Mesangial cell (primary cell): ENCODE results near the gene MBTD1. TPM values are rescaled to one million over a fixed set of nuclear protein-coding genes. Genes with fewer than 3 reads are reported as not detected.

Experiments
- total RNA-seq: library from RNA; depleted of rRNA; stranded (reverse); fragments of >200 nt; gene quantifications from 2 replicates; pipeline ENCODE4 v1.2.3, GENCODE V29; 2015

Gene MBTD1
- total RNA-seq = 2.3 and 6.2 TPM in 2 replicates

GRCh38 chr17:51259564-51260236 lies at the start of gene MBTD1:
Gene MBTD1, minus strand, starts transcription at chr17:51260049. Its CDS starts 34,888 bp downstream, at chr17:51225161.

DNA sequence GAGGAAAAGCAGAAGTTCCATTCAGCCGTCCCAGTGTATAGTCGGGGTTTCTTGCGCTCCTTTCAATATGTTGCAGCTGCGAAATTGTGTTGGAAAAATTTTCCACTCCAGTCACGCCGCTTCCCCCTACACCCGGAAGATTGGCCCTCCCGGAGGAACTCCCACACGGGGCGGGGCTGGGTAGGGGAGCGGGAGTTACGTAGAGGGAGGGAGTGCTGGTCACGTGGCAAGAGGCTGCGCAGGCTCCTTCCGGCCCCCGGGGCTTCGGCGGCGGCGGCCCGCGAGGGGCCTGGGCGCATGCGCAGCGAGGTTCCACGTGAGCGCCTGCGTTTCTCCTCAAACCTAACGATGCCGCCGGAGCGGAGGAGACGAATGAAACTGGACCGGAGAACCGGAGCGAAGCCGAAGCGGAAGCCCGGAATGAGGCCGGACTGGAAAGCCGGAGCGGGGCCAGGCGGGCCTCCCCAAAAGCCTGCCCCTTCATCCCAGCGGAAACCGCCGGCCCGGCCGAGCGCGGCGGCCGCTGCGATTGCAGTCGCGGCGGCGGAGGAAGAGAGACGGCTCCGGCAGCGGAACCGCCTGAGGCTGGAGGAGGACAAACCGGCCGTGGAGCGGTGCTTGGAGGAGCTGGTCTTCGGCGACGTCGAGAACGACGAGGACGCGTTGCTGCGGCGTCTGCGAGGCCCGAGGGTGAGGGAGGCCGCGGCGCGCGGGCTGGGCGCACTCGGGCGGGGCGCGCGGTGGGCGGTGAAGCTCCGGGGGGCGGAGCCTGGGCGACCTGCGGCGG lies 581 bp upstream of the MBTD1 start, which contains the start of gene UTP18:
UTP18 (plus strand) TSS at position 310 of the 787 bp plus-strand sequence; CDS start at position 349, 39 bp downstream.

GRCh38 chr17:51166198-51166986 lies 93.5 kb downstream of the MBTD1 start, which contains the start of gene NME2:
Gene NME2, plus strand, starts transcription at chr17:51166411. Its CDS starts 420 bp downstream, at chr17:51166831.

DNA sequence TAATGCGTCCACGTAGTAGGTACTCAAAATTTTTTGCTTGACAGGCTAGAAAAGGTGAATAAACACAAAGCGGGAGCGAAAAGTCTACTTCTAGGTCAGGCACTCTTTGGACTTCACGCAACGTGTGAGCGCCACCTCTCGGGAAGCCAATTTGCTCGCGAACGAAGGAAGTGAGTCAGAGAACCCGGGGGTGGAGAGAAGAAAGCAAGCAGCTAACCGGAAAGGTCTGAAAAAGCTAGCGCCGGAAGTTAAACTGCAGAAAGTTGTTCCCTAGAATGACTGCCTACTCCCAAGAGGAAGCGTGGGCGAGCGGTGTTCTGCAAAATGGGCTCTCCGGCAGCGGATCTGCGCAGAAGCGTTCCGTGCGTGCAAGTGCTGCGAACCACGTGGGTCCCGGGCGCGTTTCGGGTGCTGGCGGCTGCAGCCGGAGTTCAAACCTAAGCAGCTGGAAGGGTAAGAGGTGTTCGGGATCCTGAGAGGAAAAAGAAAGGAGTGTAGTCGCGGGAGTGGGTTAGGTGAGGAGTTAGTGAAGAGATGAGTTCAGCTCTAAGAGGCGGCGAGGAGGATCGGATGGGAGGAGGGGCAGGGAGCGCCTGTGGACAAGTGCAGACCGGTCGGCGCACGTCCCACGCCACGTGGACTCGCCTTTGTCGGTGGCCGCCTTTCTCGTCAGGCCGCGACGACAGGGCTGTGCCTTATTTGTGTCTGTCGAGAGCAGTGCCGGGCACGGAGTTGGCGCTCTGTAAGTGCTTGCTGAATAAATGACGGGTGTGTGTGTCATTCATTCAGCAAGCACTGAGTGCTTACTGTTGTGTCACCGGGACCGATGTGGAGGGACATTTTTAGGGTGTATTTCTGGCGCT lies 106.4 kb downstream of the MBTD1 start, which contains the start of gene NME1:
NME1 (plus strand) TSS at position 350 of the 863 bp plus-strand sequence. CDS start 2,096 bp downstream, outside the sequence.

Other genes with a start within 250 kb of the MBTD1 start
- gene SPAG9, start 139.2 kb downstream of the MBTD1 start, total RNA-seq = 33.8 and 34.5 TPM in 2 replicates
- 59.5 and 209 TPM in 2 replicates for gene NME1, start 106.5 kb downstream of the MBTD1 start, total RNA-seq
- gene NME2, start 93.6 kb downstream of the MBTD1 start, total RNA-seq = 606 and 1,008 TPM in 2 replicates
- 16.1 and 23.8 TPM in 2 replicates for gene UTP18, start 497 bp upstream of the MBTD1 start, total RNA-seq